OCI-LY7 (cell line): ENCODE data around the gene CNDP2.

Experiments used
- CTCF ChIP-seq: fragments of 200-600 bp; sonication (generic); conservative IDR thresholded peaks from 2 replicates; pipeline ENCODE4 v1.5.1; 2014; ENCODE audit warnings: mild to moderate bottlenecking, antibody characterized with exemption, low read length, moderate library complexity, mixed read lengths
- EZH2phosphoT487 ChIP-seq: fragments of 200-600 bp; sonication (generic); IDR thresholded peaks from 2 replicates; pipeline ENCODE4 v1.6.1; 2018; ENCODE audit warnings: low read depth, borderline replicate concordance, mild to moderate bottlenecking, mixed run types, antibody characterized with exemption, low read length, moderate library complexity, mixed read lengths

GRCh38 chr18:74525741-74526140 lies 29.6 kb downstream of the CNDP2 start:
- TF ChIP-seq CTCF (no peak), EZH2phosphoT487 (no peak)
